HG03469 (cell line): Measurements from ENCODE around the gene LIMS4.
"Not testable (repeated sequence)": the region's sequence is repeated elsewhere in the genome, so short reads cannot be mapped to it uniquely, and the experiment has no call there.

ENCODE experiments used
- ATAC-seq: cut with Tn5 transposase; IDR thresholded peaks from one replicate; pipeline ENCODE4 v1.9.1; 2021; ENCODE audit warnings: mild to moderate bottlenecking, moderate library complexity, moderate number of reproducible peaks; ENCODE audit not compliant: unreplicated experiment

The LIMS4 gene

DNA sequence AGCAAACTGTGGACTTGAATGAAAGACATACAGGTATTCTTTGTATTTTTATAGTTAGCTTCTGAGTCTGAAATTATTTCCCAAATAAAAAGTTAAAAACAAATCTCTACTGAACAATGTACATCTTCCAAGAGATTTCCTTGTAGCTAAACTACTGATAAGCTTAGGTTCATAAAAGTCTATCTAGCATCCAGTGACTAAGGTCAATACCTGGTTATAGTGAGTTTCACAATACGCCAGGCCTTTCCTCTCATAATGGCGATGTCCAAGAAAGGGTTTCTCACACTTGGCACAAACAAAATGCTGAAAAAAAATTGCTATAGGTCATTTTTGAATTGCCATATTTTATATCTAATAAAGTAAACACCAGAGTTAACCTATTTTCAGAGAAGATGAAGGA is 21.7 kb downstream of the LIMS4 start:
- not testable (repeated sequence) for ATAC-seq

GRCh38 chr2:110449127-110449947 is 23.3 kb downstream of the LIMS4 start:
- ATAC-seq = not testable (repeated sequence)

DNA sequence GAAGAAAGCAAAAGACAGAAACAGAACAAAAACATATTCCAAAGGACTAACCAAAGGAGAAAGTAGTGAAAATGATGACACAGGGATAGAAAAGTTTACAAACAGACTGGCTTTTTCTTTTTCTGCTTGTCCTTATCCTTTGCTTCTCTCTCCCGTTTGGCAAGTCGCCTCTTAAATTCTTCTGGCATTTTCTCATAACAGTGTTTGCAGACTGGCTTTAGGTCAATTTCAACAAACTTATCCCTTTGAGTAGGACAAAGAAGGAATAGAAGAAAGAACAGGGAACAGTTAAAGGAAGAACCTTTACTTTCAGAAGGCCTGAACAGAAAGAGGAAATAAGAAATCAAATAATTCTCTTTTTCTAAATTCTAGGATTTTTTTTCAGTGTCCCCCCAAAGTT is 26.0 kb downstream of the LIMS4 start:
- not testable (repeated sequence) for ATAC-seq

- not testable (repeated sequence) for ATAC-seq
These were observed 29.2 kb downstream of the LIMS4 start for GRCh38 chr2:110443305-110444005.

- ATAC-seq = not testable (repeated sequence)
These were observed 30.7 kb downstream of the LIMS4 start for GRCh38 chr2:110441905-110442304.

DNA sequence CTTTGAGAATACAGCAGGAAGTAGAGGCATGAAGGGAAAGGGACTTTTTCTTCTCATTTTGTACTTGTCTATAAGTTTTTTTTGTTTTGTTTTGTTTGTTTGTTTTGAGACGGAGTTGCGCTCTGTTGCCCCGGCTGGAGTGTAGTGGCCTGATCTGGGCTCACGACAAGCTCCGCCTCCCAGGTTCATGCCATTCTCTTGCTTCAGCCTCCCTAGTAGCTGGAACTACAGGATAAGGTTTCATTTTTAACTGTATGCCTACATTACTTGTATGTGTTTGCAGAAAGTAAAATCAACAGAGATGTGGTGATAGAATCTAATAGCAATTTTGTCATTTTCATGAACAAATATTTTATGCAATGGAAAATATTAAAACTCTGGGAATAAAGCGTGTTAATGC is 38.1 kb downstream of the LIMS4 start:
- ATAC-seq = not testable (repeated sequence)

- not testable (repeated sequence) for ATAC-seq
These were observed 46.9 kb downstream of the LIMS4 start for GRCh38 chr2:110425725-110426124.

DNA sequence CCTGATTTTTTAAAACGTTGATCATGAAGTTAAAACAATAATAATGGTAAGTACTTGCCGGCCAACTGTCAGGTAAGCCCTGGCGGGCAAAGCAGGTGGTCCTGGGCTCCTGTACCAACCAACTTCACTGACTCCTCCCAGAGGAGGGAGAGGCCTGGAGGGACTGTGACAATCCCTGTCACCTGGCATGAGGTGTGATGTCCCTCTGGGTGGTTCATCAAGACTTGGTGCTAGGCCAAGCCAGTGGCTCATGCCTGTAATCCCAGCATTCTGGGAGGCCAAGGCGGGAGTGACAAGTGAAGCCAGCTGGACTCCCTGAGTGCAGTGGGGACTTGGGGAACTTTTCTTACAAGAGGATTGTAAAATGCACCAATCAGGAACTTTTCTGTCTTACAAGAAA is 48.2 kb downstream of the LIMS4 start:
- not testable (repeated sequence) for ATAC-seq

GRCh38 chr2:110423574-110423962 is 49.0 kb downstream of the LIMS4 start:
- not testable (repeated sequence) for ATAC-seq

- ATAC-seq = not testable (repeated sequence)
These were observed 49.6 kb downstream of the LIMS4 start for GRCh38 chr2:110422852-110423573.

DNA sequence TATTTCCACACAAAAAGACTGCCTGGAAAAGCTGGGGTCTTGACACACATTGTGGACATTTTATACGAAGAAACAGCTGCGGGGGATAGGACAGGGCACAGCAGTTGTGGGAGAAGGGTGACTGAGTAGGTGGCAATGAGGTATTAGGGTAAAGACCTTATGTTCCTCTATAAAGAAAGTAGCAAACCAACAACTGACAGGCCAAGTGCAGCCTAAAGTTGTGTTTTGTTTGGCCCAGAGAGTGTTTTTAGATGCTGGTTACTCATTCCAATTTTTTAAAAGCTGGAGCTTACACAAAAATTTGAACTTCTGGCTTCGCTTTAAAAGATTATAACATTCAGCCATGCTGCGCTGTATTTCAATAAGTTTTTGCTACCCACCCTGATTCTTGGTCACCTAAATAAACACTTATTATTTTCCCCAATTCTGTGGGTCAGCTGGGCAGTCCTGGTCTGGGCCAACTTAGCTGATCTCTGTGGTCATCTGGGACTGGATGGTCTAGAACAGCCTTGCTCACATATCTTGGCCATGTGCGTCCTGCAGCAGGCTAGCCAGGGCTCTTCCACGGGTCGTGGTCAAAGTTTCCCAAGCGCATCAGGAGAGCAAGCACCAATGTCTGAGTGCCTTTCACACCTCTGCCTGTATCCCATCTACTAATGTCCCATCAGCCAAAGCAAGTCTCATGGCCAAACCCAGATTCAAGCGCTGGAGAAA is 51.8 kb downstream of the LIMS4 start:
- ATAC-seq = not testable (repeated sequence)

DNA sequence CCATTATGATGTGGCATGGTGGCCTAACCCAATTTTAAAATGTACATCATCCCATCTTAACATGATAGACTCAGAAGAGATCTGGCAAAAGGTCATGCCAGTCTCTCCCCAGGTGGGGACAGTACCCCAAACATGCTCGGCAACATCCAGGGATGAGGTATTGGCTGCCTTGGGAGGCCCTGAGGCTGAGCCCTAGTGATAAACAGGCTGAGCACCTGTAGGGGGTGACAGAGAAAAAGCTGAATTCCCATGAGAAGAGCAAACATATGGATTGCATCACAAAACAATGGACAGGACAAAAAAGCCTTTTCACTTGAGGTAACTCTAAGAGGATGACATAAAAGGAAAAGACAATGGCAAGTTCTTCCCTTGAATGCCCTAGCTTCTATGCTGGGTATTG is 65.5 kb downstream of the LIMS4 start:
- ATAC-seq = not testable (repeated sequence)

- not testable (repeated sequence) for ATAC-seq
These were observed 67.6 kb downstream of the LIMS4 start for GRCh38 chr2:110404988-110405387.

- not testable (repeated sequence) for ATAC-seq
These were observed 68.4 kb downstream of the LIMS4 start for GRCh38 chr2:110404246-110404645.

DNA sequence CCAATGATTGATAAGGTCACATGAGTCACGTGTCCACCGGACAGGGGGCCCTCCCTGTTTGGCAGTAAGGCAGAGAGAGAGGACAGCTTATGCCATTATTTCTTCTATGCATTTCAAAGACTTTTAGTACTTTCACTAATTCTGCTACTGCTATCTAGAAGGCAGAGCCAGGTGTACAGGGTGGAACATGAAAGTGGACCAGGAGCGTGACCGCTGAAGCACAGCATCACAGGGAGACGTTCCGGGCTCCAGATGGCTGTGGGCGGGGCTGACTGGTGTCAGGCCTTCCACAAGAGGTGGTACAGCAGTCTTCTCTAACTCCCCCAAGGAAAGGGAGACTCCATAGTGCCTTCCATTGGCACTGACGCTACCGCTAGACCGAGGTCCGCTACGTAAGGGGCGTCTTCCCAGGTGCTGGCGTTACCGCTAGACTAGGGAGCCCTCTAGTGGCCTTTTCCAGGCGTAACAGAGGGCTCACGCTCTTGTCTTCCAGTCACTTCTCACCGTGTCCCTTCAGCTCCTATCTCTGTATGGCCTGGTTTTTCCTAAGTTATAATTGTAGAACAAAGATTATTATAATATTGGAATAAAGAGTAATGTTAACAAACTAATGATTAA is 71.5 kb downstream of the LIMS4 start:
- ATAC-seq = not testable (repeated sequence)

DNA sequence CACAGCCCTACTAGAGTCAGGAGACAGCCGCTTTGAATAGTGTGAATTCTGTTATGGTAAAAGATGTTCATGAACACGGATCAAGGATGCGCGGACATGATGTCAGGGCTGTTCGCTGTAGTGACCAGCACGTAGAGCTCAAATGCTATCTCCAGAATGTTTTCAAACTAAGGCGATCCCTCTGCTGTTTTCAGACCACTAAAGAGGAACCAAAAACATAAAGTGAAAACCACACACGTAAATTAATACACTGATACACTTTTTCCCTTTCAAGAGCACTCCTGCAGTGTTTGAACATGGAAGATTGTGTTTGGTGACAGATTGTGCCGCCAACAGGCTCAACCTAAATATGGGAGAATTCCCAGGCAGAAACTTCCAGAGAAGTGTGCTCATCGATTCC is 73.2 kb downstream of the LIMS4 start:
- ATAC-seq = not testable (repeated sequence)

DNA sequence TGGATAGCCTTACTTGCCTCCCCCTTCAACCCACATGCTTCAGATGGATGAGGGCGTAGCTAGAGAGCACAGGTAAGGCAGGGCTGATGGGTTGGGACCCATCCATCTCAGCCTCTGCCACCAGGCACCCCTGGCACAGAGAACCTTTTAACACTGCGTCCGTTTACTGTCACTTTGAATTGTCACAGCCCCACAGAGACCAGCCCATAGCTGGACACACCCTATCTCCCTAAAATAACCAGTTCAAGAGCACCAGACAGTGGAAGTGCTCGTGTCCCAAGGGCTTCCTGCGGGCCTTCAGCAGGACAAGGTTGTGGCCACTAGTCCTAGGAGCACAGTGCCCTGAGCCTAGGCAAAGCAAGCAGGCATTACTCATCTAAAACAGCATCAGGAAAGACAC is 76.6 kb downstream of the LIMS4 start:
- ATAC-seq = not testable (repeated sequence)
